Heart left ventricle (tissue), 16 donors: ENCODE data around the gene ANP32A. TPM values are rescaled to one million over a fixed set of nuclear protein-coding genes. Genes with fewer than 3 reads are reported as not detected.
A peak's percentile ranks its signal among the peaks of the same experiment; 100 is the strongest.

ENCODE experiments used
- ATAC-seq, 4 donors: fragments of 200-7000 bp; cut with Tn5 transposase; one replicate each; pipeline ENCODE4 v1.9.1; 2020 to 2022; ENCODE audit warnings: moderate library complexity in 4 of 4, mild to moderate bottlenecking in 3 of 4, moderate number of reproducible peaks in 1 of 4
- DNase-seq, 5 donors: peaks; one replicate each; pipeline ENCODE4 v3.0.0-alpha.2; 2020
- H3K27ac ChIP-seq, 12 donors: fragments of 200-600 bp; sonication (generic) in 4 of 12; one replicate each; pipeline versions ENCODE4 v1.5.0 to v1.8.0; 2016 to 2022; ENCODE audit warnings: mild to moderate bottlenecking in 2 of 12
- H3K27me3 ChIP-seq, 9 donors: fragments of 200-600 bp; sonication (generic) in 2 of 9; one replicate each; pipeline versions ENCODE4 v1.5.1 to v1.8.0; 2016 to 2022; ENCODE audit warnings: mild to moderate bottlenecking in 3 of 9
- H3K36me3 ChIP-seq, 9 donors: fragments of 200-600 bp; sonication (generic) in 2 of 9; one replicate each; pipeline versions ENCODE4 v1.5.0 to v1.8.0; 2018 to 2022; ENCODE audit warnings: mild to moderate bottlenecking in 2 of 9
- H3K4me1 ChIP-seq, 12 donors: fragments of 200-600 bp; sonication (generic) in 4 of 12; one replicate each; pipeline versions ENCODE4 v1.5.0 to v1.8.0; 2016 to 2022; ENCODE audit warnings: mild to moderate bottlenecking in 3 of 12
- H3K4me3 ChIP-seq, 12 donors: fragments of 200-600 bp; sonication (generic) in 4 of 12; one replicate each; pipeline versions ENCODE4 v1.5.0 to v1.8.0; 2017 to 2022; ENCODE audit warnings: mild to moderate bottlenecking in 9 of 12, moderate library complexity in 4 of 12
- H3K9me3 ChIP-seq, 12 donors: fragments of 200-600 bp; sonication (generic) in 4 of 12; one replicate each; pipeline versions ENCODE4 v1.5.0 to v1.8.0; 2016 to 2022; ENCODE audit warnings: mild to moderate bottlenecking in 1 of 12
- CTCF ChIP-seq, 12 donors: fragments of 200-600 bp; sonication (generic) in 4 of 12; IDR thresholded peaks; one replicate each; pipeline versions ENCODE4 v1.5.0 to v1.8.0; 2018 to 2022; ENCODE audit warnings: antibody characterized with exemption in 12 of 12, mild to moderate bottlenecking in 5 of 12
- POLR2A ChIP-seq, 2 donors: fragments of 450-650 bp; IDR thresholded peaks; one replicate each; pipeline ENCODE4 v1.6.1; 2017; ENCODE audit warnings: antibody characterized with exemption in 2 of 2, mild to moderate bottlenecking in 2 of 2, moderate library complexity in 2 of 2
- WGBS, 4 donors: extraction: QIAGEN DNeasy Blood & Tissue Kit in 2 of 4; methylation state at CpG; one replicate each; pipeline versions ENCODE4 v1.1.5 to v1.1.7; 2013 to 2018; 5-methylcytosine and 5-hydroxymethylcytosine counted together
- intact Hi-C, 10 donors: fragments of 100-400 bp; cut with DNase I; formaldehyde crosslinking; loops; one replicate each; pipeline versions ENCODE4 v1.11.1 to v1.14.2; 2022
- polyA plus RNA-seq, 2 donors: library from polyadenylated mRNA; stranded (reverse); fragments of 200-250 nt; gene quantifications; one replicate each; pipeline ENCODE4 v1.2.3, GENCODE V29; 2013
- total RNA-seq, 9 donors: library from RNA; depleted of rRNA in 2 of 9; stranded (reverse); fragments of >200 nt in 2 of 9; fragmentation: NEBNext Ultra II Directional in 3 of 9; extraction: Animal tissue kit (Norgen Biotek cat#: 25700) in 3 of 9; gene quantifications; one replicate each; pipeline versions ENCODE4 v1.1.0 to v1.2.4, GENCODE V29; 2016 to 2023
- donor health status: ischemic (EF 13 %, LVEDD 7.1; RV severe dilation, severe dysfunction).
- donor health status: healthy with polysubstance abuse.
- donor health status: DM: no; HTN: yes; CAD: no.
- donor health status: DM: no; HTN: no; CAD: no.
- donor health status: ischemic (EF 25% LVEDD 6.9; RV normal size, moderate dysfunction).
- donor health status: ischemic (EF 25% LVEDD 5.7; RV mildly dilated, moderate dysfunction).
- donor health status: healthy.
- donor health status: DM: yes; HTN: yes; CAD: no.
- donor health status: ischemic (EF 35%, LVEDD 5.7; RV mildly dilated, moderate dysfunction).
- donor health status: nonischemic (EF 11% LVEDD 7.7; RV severe dilation, severe dysfunction).
- donor health status: DM: yes; HTN: yes; CAD: no.
- donor health status: PGD.
- donor health status: ischemic (EF 29% LVEDD 5.4; RV normal size, mild dysfunction).
- donor health status: nonischemic (EF 23%, LVEDD 6.1; RV moderate dilation, normal function).

ANP32A gene
- total and polyA plus RNA-seq, 11 donors, result 55.7 to 202 (median 142) TPM

GRCh38 chr15:68808770-68809169 is 11.9 kb downstream of the ANP32A start:
- intact Hi-C loops, result no loop called here
- Histone ChIP-seq H3K27me3 (no peaks in the 10 kb centered on the region), H3K9me3 (no peaks in the 10 kb centered on the region), H3K27ac (peak overlapping the region in 1 of 12 donors; percentile 17), H3K4me1 (peaks cover 0 to 94% (median 75%) of the 10 kb centered on the region in 12 donors), H3K4me3 (no peak overlapping the region), H3K36me3 (peaks cover 0 to 8% (median 0%) of the 10 kb centered on the region in 9 donors)
- TF ChIP-seq CTCF (IDR thresholded peaks at IDR 0.05), result no peak
- no peak for TF ChIP-seq POLR2A (IDR thresholded peaks at IDR 0.05)
- DNase-seq, result no peak
- WGBS, 4 donors, result 29 to 39% (median 35%) methylated on average over 5 of the region's 5 CpGs
- ATAC-seq, result no peak

- no peak for DNase-seq
- no peaks in the 10 kb centered on the region for H3K27me3 ChIP-seq
- no peak overlapping the region for H3K4me3 ChIP-seq
- H3K4me1 ChIP-seq, result peaks cover 0 to 91% (median 72%) of the 10 kb centered on the region in 12 donors
- peaks cover 0 to 8% (median 0%) of the 10 kb centered on the region in 9 donors for H3K36me3 ChIP-seq
- intact Hi-C loops, result no loop called here
- WGBS, 4 donors, result 14 to 26% (median 21%) methylated on average over 2 of the region's 2 CpGs
- TF ChIP-seq CTCF (IDR thresholded peaks at IDR 0.05) (no peak), POLR2A (IDR thresholded peaks at IDR 0.05) (no peak)
- no peaks in the 10 kb centered on the region for H3K9me3 ChIP-seq
- H3K27ac ChIP-seq, result peak overlapping the region in 3 of 12 donors; percentile 31 to 60 (median 44)
- peak in 2 of 4 donors; percentile 45 to 68 for ATAC-seq
Observed at GRCh38 chr15:68808091-68808490, 12.6 kb downstream of the ANP32A start.

- no peak overlapping the region for H3K4me3 ChIP-seq
- TF ChIP-seq POLR2A (IDR thresholded peaks at IDR 0.05), result no peak
- no peak for TF ChIP-seq CTCF (IDR thresholded peaks at IDR 0.05)
- intact Hi-C loops, result no loop called here
- no peaks in the 10 kb centered on the region for H3K9me3 ChIP-seq
- H3K36me3 ChIP-seq, result peaks cover 0 to 8% (median 0%) of the 10 kb centered on the region in 9 donors
- peak overlapping the region in 9 of 12 donors; percentile 3 to 60 (median 31) for H3K27ac ChIP-seq
- no peaks in the 10 kb centered on the region for H3K27me3 ChIP-seq
- ATAC-seq, result no peak
- DNase-seq, result peak in 1 of 5 donors; percentile 15
- WGBS, 4 donors, result 50 to 63% (median 58%) methylated on average over 10 to 11 of the region's 11 CpGs
- peaks cover 0 to 90% (median 69%) of the 10 kb centered on the region in 12 donors for H3K4me1 ChIP-seq
Observed at GRCh38 chr15:68807249-68807648, 13.4 kb downstream of the ANP32A start.

GRCh38 chr15:68806220-68807060 is 14.3 kb downstream of the ANP32A start:
- Histone ChIP-seq H3K4me1 (peaks cover 0 to 90% (median 69%) of the 10 kb centered on the region in 12 donors), H3K27me3 (no peaks in the 10 kb centered on the region), H3K4me3 (no peak overlapping the region), H3K27ac (peak overlapping the region in 10 of 12 donors; percentile 3 to 60 (median 36)), H3K36me3 (peaks cover 0 to 8% (median 0%) of the 10 kb centered on the region in 9 donors), H3K9me3 (no peaks in the 10 kb centered on the region)
- ATAC-seq (peak; percentile 45 to 64 (median 56)), DNase-seq (peak in 1 of 5 donors; percentile 18)
- WGBS, 4 donors, result 50 to 64% (median 52%) methylated on average over 8 to 9 of the region's 9 CpGs
- TF ChIP-seq CTCF (IDR thresholded peaks at IDR 0.05), result no peak
- no peak for TF ChIP-seq POLR2A (IDR thresholded peaks at IDR 0.05)
- intact Hi-C loops, result no loop called here
